Putamen (tissue), 1 donor: ENCODE results near the gene DNAJC27.
"Not testable (repeated sequence)": the region's sequence is repeated elsewhere in the genome, so short reads cannot be mapped to it uniquely, and the experiment has no call there.

ENCODE experiments used
- DNase-seq: peaks from one replicate; pipeline ENCODE4 v3.0.0-alpha.2; 2016; ENCODE audit warnings: low spot score

DNAJC27 gene

DNA sequence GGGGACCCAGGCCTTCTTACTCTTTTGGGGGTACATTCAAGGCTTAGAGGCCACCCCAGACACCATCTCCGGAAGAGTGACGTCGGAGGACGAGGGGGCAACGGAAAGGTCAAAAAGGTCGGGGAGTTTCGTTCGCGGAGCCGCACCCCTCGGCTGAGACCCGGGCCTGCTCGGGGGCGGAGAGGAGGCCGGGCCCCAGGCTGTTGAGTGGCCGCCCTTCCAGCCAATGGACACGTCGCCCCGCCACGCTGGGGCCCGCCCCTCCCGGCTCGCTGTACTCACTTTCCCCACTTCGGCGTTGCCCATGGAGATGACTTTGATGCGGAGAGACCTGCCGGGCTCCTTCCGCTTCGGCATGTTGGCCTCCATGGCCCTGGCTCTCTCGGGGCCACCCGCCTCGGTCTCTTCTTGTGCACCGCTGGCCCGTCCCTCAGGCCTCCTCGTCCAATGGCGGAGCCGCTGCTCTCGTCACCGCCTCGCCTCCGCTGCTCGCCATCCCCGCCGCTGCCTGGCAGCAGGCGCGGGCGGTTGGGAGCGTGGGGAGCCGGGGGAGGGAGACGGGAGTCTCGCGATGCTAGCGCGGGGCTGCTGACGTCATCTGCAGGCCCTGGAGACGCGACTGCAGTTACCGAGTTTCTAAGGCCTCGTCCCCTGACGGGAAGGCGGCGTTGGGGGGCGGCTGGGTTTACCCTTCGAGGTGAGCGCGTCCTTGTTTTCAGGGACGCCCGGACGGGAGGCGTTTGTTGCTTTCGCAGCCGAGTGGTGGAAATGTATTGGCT lies at the start of gene DNAJC27:
TSS of gene DNAJC27 (minus strand) at position 420 of the 779 bp plus-strand sequence. CDS start at position 369, 51 bp downstream.
- peak; percentile 99 for DNase-seq

GRCh38 chr2:25018681-25019080 lies 46.9 kb upstream of the DNAJC27 start:
- no peak for DNase-seq

DNA sequence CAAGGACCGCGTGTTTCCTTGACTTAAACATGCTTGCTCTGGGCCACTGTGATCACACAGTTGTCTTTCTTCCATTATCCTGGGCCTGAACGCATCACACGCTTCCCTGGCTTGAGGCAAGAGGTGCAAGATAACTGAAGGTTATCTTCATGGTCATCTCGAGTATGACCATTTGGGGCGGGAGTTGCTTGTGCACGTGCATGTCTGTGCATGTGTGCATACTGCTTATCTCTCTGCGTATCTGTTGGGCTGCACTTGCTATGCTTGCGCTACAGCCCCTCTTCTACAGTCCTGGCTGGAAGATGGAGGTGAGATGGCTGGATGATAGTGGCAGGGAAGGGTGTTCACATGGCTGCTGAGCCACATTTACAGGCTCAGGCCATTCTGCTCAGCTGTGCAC lies 42.9 kb upstream of the DNAJC27 start:
- no peak for DNase-seq

DNA sequence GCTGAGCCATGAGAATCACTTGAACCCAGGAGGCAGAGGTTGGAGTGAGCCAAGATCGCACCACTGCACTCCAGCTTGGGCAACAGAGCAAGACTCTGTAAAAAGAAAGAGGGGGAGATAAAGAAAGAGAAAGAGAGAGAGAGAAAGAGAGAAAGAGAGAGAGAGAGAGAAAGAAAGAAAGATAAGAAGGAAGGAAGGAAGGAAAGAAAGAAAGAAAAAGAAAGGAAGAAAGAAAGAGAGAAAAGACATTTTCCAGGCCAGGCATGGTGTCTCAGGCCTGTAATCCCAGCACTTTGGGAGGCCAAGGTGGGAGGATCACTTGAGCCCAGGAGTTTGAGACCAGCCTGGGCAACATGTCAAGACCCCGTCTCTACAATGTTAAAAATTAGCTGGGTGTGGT lies 39.6 kb upstream of the DNAJC27 start:
- DNase-seq: not testable (repeated sequence)

DNA sequence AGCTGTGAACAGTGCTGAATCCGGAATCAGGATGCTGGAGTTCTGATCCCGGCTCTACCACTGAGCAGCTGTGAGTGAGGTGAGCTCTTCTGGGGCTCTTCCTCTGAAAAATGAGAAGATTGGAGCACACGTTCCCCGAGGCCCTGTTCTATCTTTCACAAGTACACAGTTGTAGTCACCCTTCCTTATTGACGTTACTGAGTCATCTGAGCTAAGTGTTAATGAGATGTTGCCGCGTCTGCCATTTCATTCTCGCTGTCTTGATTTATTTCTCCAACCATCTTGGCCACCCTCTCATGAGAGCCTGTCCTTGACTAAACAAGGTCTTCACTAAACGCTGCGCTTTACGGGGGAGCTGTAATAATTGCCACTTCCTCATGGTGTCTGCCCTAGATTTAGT lies 38.2 kb upstream of the DNAJC27 start:
- DNase-seq: no peak

DNA sequence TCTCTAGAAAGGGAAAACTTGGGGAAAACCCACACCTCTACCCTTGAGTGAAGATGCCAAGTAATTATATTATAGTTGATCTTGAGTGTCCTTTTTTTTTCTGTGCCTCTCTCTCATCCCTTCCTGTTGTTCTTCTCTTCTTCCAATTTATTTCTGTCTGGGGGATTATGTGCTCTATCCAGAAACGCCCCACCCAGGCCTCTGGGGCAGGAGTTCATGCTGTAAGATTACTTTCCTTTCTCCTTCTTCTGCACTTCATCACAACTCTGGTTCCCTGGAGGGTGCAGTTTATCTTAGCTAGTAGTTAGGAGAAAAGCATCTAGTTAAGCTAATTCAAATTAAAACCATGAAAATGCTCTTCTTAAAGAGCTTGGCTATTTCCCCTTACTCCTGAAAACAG lies 30.3 kb upstream of the DNAJC27 start:
- no peak for DNase-seq

DNA sequence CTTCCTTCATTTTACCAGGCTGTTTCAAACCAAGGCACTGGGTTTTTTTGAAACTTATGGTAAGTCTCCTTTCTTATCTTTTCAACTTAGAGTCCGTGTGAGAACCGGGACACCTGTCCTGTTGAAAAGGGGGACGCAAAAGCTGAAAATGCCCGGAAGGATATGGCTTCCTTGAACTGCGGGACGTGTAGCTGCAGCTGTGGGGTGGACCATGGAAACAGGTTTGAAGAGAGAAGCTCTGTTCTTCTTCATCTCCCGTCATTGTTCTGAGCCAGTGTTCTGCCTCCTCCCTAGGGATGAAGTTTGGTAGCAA lies 29.5 kb upstream of the DNAJC27 start:
- DNase-seq: no peak

DNA sequence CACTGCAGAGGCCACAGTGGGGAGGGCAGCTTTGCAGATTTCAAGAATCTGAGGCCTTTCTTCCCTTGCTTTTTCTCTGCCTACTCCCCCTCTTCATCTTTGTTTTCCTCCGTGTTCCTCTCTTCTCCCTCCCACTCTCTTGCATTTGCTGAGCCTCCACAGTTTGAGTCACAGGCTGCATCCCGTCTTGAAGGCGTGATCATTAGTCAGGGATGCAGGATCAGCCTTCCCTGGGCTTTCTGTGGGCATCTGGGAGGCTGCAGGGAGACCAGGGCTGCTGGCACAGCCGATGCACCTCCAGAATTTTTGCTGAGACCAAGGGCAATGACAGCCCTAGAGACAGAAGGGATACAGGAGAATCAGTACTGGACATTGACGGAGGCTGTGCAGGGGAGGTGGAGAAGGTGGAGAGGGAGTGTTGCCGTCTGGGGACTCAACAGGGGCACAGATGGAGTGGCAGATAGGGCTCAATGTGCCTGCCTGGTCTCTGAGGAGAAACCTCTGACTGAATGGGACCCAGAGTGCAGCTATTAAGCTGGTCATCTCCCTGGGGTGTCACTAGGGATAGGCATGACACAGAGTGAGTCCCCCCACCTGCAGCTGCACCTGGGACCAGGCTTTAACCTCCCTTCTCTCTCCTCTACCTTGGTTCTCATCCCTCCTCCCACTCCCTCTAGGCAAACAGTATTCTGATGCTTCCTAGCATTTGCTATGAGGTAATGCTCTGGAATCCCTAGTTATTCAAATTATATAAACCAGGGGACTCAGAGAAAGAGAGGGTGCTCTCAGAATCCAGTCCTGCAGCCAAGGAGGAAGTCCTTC lies 29.0 kb upstream of the DNAJC27 start:
- peak; percentile 79 for DNase-seq

GRCh38 chr2:25000036-25000435 lies 28.3 kb upstream of the DNAJC27 start:
- no peak for DNase-seq

GRCh38 chr2:24999097-24999496 lies 27.3 kb upstream of the DNAJC27 start:
- not testable (repeated sequence) for DNase-seq

- DNase-seq: no peak
Observed at GRCh38 chr2:24994146-24994724, 22.5 kb upstream of the DNAJC27 start.

GRCh38 chr2:24993406-24994145 lies 21.8 kb upstream of the DNAJC27 start:
- DNase-seq: no peak

GRCh38 chr2:24986372-24986771 lies 14.6 kb upstream of the DNAJC27 start:
- DNase-seq: peak; percentile 84

GRCh38 chr2:24985511-24985910 lies 13.8 kb upstream of the DNAJC27 start:
- DNase-seq: no peak

DNA sequence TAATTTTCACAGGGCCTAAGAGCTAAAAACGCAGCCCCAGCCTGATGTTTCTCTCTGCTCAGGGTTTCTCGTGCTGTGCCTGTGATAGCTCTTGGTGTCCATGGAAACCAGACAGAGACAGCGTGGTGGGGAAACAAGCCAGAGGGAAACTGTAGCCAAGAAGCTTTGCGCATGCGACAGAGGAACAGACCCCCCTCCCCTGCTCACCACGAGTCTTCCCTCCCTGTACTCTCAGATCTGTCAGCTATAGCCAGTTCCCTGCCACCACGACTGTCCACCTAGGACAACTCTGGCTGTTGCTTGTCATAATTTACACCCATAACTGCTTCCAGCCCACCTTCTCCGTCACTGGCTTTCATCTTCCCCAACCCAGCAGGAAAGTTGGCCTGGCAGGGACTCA lies 13.2 kb upstream of the DNAJC27 start:
- no peak for DNase-seq

DNA sequence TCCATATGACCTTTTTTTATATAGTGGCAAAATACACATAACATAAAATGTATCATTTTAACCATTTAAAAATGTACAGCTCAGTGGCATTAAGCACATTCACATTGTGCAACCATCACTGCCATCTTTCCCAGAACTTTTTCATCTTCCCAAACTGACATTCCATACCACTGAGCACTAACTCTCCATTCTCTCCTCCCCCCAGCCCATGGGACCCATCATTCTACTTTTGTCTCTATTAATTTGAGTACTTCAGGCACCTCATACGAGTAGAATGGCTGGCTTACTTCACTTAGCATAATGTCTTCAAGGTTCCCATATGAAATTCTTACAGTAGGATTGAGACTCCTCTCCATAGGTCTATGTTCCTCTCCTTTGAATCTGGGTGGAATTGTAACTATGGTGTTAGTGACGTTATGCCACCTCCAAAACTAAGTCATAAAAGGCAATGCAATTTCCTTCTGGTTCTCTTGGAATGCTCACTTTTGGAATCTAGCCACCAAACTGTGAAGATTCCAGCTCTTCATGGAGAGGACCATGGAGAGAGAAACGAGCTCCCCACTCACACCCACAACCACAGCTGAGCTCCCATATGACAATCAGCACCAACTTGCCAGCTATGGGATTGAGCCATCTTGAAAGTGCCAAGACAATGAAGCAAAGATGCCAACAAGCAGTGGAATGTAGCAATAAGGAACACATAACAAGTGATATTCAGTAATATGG lies 9.8 kb upstream of the DNAJC27 start:
- no peak for DNase-seq

- DNase-seq: no peak
Observed at GRCh38 chr2:24978661-24979060, 6.9 kb upstream of the DNAJC27 start.

DNA sequence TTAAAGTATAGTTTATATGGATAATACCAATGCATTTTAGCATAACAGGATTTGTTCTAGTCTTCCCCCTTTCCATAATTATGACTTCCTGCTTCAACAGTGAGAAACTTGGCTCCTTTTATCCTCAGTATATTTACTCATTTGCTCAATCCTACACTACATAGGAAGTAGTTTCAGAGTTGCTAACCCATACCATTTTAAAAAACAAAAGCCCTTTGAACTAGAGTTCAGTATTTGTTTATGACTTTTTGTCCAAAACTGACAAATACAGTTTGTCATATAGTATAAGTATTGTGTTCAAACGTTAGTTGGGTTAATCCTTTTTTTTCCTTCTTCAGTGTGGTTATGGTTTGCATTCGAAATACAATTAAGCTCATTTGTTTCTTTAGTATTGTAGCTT lies 5.9 kb upstream of the DNAJC27 start:
- DNase-seq: no peak

DNA sequence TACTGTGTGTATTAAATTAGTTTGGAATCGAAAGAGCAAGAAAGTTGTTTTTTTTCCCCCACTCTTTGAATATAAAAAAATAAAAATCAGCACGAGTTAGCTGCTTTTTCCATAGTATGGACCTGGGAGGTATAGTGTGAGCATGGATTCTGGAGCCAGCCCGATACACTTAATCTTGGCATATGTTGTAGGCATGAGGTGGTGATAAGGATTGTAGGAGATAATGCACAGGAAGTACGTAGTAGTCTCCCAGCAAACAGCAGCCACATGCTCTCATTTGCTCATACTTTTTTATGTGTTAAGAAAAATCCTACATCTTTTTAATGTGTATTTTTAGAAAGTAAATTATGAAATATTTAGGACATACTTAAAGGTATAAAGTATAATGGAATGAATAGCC lies 2.1 kb upstream of the DNAJC27 start:
- DNase-seq: no peak

DNA sequence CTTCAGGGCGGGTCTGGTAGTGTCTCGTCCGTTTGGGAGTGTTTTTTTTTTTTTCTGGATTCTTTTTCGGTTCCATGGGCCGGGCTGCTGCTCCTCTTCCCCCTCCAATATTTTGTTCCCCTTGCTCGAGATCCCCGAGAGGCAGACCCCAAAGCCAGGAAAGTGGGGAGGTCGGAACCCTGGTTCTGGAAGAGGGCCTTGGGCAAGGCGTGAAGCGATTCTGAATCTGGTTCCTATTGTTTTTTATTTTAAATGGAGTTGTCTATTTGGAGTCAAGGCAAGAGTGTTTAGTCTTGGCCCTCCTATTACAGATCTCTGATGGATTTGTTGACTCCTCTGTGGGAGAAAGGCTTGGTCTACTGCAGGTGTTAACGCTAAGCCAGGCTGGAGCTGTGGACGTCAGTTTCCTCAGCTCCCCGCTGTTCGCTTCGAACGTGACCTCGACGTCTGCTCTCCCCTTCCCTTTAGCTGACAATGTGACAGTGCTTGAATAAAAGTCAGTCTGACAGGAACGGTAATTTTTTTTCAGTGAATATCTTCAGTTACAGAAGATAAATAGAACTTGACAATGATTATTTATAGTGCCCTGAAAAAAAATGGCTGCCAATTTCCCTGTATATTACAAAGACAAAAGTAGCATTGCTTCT lies 683 bp upstream of the DNAJC27 start:
- peak; percentile 57 for DNase-seq

- DNase-seq: peak; percentile 54
Observed at GRCh38 chr2:24971286-24971535, 544 bp downstream of the DNAJC27 start.
